ENCODE results near the gene COL19A1.

GRCh38 chr6:70150521-70150920 lies 284.2 kb downstream of the COL19A1 start:
- no peak for TF ChIP-seq CTCF (IDR thresholded peaks at IDR 0.05)
- TF ChIP-seq SIN3A (IDR thresholded peaks at IDR 0.05; ENCODE audit: borderline replicate concordance, insufficient read depth, low read depth, low read length) = no peak
- TF ChIP-seq REST (IDR thresholded peaks at IDR 0.05; ENCODE audit: insufficient read depth in 1 of 2, low read depth in 2 of 2, low read length in 1 of 2) = no peak
- no peak for TF ChIP-seq POLR2AphosphoS5 (IDR thresholded peaks at IDR 0.05; ENCODE audit: low read depth, low read length)
- no peak for TF ChIP-seq TCF7L2 (IDR thresholded peaks at IDR 0.05; ENCODE audit: low read depth, low read length)
